GM21717 (cell line): ENCODE measurements around the gene UCP2.

Experiments used
- ATAC-seq: cut with Tn5 transposase; IDR thresholded peaks from one replicate; pipeline ENCODE4 v1.9.1; 2021; ENCODE audit warnings: mild to moderate bottlenecking, moderate library complexity; ENCODE audit not compliant: unreplicated experiment

The UCP2 gene

DNA sequence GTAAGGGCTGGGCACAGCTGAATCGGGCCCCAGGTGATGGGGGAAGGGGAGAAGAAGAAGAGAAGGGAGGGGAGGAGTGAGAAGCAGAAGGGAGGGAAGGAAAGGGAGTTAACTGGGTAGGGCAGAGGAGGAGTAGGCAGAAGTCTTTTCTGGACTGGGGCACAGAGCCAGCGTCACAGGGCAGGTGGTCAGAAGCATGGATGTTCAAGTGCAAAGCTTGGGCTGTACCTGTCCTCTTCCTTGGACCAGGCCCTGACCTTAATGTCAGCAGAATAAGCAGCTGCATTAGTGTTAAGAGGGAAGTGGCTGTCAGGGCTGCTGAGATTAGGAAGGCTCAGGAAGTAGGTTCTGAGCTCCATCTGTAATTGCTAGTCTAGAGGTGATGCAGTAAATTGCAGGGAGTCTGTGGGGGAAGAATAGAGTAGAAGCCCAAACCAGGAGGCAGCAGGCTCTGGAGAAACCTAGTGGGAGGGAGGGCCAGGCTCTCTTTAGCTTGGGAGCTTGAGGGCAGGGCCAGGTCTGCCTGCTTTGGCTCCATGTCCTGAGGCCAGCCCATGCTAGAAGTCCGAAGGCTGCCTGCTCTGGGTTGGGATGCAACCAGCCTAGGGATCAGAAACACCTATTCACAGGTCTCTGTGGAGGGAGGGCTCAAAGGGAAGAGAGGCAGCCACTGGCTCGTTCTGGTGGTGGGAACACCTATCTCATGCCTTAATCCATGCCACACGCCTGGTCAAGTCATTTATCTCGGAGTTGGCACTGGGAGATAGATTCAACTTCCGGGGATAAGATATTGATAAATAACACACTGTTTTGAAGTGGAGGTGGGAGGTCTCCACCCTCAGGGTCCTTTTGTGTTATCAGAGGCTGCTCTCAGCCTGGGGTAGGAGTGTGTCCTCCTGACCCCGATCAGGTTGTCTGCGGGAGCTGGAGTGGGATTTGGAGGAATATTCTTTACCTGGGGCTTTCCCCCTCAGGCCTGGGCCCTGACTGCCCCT, 28.0 kb upstream of the UCP2 start:
- ATAC-seq: no peak

DNA sequence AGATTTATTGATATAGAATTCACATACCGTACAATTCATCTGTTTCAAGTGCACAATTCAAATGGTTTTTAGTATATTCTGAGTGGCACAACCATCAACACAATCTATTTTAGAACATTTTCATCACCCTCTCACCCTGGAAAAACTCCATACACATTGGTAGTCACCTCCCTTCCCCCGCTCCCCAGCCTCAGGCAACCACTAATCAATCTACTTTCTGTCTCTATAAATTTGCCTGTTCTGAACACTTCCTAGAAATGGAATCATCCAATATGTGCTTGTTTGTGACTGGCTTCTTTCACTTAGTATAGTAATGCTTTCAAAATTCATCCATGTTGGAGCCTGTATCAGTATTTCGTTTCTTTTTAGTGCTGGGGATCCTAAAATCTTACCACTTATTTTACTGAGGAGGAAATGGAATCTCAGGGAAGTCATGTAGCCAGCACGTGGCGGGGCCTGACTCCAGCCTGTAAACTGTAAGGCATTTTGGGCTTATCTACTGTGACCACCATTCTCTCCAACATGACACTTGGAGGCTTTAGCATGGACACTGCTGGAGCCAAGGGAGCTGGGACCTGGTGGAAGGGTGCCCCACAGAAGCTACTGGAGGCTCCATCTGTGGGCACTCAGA, 27.1 kb upstream of the UCP2 start:
- ATAC-seq: no peak

DNA sequence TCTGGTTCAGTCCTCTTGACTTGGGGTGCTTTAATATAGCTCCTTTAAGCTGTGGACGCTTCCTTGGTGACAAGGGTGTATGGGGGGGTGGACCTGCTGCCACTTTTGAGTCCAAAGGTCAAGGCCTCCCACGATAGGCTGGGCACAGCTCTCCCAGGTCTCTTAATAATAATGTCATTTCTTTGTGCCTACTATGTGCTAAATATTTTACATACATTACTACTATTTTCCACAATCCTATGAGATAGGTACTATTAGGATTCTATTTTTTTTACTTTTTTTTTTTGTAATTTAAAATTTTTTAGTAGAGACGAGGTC, 26.5 kb upstream of the UCP2 start:
- ATAC-seq: no peak

DNA sequence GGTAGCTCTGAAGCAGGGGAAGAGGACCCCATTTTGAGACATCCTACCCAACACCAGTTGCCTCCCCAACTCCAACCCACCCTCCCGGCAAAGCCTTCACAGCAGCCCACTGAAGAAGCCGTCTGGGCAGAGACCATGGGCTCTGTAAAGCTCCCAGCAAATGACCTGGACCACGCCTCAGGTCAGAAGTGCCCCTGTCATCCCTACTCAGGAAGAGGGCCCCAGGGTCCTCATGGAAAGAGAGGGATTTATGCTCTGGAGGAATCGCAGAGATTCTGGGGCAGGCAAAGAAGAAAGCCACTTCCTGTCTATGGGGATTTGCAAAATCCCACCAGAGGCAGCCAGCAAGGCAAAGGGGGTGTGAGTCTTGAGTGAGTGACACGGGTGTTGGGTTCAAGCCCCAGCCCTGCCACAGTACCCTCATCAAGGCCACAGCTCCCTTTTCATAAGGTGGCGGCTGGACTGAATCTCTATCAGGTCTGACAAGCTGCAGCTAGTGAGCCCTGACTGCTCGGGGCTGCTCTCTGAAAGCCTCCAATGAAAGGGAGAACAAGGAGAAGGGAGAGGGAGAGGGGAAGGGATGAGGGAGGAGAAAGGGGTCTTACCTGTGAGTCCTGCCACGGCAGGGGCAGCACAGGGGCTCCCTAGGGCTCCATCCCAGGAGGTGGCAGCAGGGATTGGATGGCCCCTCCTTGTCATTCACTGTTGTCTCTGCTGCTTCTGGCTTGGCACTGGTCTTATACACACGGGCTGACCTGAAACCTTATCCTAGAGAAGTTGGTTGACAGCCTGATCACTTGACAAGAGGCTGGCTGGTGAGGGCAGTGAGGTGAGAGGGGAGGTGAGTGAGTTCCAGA, 26.0 kb upstream of the UCP2 start, which contains the start of gene UCP3:
Gene UCP3, minus strand, starts transcription at position 713 of the 857 bp plus-strand sequence. CDS start 2,043 bp downstream, outside the sequence.
- no peak for ATAC-seq

DNA sequence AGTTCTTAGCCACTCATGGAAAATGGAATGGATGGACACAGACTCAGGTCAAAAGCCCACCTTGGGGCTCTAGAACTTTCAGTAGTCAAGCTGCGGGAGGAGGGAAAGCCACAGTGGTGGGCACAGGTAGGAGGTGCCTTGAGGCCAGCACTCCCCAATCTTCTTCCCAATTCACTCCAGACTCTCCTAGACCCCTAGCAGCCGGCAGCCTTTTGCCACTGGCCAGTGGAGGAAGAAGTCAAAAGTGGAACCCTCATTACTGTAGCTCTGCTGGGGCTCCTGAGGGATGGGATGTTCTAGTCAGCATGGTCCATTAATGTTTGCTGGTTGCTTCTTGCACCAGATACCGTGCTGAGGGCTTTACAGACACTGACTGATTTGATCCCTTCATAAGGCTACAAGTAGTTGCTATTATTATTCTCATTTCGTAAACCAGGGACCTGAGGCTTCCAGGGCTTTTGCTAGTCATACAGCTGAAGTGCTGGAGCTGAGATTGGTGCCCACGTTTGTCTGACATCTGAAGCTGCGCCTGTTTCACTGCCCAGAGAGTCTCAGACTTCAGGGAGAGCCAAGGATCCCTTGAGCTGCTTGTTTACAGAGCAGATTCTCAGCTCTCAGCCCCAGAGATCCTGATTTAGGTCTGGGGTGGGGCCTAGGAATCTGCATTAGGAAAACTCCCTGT, 25.2 kb upstream of the UCP2 start:
- ATAC-seq: no peak

DNA sequence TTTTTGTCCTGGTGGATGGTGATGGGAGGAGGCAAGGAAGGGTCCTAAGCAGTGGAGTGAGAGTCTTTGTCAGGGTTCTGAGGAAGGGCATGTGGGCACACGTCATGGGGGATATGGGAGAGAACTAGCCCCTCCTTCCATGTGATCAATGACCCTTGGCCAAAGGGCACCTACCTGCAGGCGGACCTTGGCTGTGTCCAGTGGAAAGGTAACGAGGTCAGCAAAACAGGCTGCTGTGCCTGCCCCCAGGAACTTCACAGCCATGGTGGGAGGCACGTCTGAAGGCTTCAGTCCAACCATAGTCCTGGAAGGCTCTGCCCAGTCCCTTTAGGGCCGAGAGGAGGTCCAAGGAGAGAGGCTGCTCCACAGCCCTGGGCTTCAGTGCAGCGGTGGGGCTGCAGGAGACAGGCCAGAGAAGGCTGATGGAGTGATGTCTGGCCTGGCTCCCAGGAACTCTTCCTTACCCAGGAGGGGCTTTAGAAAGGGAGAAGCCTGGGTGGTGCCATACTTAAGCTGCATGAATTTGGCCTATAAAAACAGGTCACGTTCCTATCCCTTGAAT, 24.2 kb upstream of the UCP2 start:
- no peak for ATAC-seq

DNA sequence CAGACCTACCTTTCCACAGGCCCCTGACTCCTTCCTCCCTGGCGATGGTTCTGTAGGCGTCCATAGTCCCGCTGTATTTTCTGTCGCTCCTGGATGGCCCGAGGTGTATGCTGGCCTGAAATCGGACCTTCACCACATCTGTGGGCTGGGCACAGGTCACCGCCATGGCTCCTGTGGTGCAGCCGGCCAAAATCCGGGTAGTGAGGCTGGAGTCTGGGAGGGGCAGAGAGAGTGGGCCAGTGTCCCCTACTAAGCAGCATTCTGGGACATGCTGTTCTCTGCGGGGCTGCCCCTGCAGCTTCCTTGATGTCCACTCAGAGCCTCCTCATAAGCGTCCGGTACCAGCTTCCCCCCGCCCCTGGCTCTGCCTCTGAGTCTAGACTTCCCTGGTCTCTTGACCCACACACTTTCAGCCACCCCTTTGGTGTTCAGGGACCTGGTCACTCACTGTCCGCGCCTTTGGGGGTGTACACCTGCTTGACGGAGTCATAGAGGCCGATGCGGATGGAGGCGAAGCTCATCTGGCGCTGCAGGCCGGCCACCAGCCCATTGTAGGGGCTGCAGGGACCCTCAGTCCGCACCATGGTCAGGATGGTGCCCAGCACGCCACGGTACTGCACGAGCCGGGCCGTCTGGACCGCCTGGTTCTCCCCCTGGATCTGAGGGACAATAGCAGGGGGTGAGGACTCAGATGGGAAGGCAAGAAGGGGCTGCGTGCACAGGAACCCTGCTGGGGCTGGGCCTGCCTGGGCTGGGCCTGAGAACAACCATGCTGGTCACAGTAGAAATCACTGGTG, 23.3 kb upstream of the UCP2 start:
- no peak for ATAC-seq

DNA sequence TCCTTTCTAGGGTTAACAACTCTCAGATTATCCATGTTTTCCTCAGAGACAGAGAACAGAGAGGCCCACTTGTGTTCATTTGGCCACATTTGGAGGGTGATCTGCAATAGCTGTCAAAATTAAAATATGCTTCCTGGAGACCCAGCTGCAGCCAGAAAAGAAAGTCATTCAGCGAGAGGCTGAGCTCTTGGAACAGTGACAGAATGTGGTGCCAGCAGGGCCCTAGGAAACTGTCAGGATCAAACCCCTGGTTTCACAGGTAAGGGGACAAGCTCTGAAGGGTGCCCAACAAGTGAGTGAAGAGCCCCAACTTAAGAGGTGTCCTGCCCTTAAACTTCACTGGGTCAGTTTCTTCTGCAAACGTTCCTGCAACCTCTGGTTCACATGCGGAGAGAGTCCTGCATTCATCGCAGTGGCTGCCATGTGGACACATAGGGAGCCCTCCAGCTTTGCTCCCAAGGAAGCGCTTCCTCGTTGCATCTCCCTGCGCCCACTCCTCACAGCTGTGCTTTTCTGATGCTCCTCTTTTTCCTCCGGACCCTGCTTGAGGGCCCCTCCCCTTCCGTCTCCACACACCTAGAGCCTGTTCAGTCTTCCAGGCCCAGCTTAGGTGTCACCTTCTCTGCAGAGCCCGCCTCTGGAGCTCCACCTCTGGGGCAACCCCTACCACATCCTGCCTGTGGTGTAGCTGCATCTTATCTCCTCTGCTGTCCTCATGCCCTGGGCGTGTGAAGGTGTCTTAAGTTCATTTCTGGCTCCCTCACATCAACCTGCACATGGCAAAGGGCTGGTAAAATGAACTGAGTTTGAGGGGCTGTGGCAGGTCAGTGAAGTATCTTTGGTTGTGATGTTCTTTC, 22.3 kb upstream of the UCP2 start:
- no peak for ATAC-seq

DNA sequence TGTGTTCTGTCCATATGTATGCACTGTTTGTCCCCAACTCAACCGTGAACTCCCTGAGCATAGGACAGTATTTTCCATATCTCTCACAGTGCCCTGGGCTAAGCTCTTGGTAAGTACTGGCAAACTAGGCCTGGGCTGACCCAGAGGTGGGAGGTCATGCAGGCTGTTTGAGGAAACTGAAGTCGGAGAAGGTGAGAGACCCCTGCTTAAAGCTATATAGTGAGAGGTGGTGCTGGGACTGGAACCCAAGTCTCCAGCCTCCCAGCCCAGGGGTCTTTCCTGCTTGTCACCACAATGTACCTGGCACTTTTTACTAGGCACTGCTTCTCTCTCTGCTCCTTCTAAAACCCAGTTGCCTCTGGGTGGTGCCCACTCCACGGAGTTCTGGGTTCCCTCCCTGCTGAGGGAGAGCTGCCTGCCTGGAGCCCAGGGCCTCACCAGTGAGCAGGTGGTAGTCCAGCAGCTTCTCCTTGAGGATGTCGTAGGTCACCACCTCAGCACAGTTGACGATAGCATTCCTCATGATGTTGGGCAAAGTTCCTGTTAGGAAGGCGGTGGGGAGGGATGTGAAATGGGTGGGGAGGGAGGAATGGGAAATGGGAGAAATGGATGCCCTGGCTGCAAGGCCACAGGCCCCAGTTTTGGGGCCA, 21.5 kb upstream of the UCP2 start:
- ATAC-seq: no peak

DNA sequence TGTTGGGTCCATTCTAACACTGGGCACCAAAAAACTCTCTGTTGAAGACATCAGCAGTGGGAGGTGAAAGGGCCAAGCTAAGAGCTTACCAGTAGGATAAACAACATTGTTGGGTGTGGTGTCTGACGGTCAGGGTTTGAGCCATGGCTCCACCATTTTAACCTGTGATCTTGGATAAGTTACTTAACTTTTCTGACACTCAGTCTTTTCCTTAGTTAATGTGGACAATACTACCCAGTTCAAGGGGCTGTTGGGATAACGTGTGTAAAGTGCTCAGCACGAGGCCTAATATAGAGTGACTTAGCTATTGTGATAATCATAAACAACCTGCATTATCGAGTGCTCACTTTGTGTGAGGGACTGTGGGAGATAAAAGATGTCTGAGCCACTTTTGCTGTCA, 20.2 kb upstream of the UCP2 start:
- no peak for ATAC-seq

DNA sequence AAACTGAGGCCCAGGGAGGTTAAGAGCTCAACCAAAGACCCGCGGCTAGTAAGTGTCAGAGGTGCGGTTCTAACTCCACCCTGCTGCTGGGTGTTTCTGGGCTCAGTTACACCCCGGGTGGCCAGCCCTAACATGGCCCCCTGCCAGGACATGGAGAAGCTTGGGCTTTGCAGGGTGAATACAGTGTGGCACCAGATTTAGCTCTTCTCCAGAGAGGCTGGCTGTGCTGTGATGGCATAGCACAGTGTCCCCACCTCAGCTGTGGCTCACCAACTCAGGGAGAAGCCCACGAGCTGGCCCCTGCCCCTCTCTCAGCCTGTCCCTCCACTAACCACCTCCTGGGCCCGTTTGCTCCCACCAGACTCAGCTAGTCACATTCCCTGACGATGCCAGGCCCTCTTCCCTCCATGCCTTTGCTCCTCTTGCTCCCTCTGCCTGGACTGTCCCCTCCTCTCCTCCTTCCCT, 19.2 kb upstream of the UCP2 start:
- ATAC-seq: no peak

DNA sequence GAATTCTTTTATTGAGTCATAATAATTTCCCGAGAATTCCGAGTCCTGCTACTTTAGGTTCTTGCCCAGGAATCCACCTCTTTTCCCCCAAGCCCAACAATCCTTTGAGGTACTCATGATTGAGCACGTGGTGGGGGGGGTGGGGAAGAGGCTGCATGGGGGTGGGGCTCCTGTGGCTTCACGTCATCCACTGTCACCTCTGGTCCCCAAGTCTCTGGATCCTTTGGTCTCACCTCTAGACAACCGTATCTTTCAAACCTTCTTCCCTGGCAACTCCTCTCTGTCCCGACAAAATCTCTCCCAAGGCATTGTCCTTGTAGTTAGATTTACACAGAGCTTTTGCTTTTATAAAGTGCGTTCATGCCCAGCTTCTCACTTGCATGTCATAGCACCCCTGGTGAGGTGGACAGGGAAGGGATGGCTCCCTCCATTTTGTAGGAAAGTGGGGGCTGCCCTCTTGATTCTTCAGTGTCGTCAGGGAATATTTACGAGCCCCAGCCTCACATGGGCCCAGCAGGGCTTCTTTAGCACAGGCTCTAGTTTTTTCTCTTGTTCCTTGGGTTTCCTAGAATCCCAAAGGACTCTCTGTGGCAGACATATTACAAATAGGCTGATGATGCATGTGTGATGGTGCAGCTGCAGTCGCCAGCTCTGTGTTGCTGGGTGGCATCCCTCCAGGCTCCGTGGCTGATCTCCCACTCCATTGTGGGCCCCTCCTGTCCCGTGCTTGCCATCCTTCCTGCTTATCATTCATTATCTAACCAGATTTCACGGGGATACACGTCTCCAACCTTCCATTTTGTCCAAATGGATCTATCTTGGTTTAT, 17.9 kb upstream of the UCP2 start:
- no peak for ATAC-seq

DNA sequence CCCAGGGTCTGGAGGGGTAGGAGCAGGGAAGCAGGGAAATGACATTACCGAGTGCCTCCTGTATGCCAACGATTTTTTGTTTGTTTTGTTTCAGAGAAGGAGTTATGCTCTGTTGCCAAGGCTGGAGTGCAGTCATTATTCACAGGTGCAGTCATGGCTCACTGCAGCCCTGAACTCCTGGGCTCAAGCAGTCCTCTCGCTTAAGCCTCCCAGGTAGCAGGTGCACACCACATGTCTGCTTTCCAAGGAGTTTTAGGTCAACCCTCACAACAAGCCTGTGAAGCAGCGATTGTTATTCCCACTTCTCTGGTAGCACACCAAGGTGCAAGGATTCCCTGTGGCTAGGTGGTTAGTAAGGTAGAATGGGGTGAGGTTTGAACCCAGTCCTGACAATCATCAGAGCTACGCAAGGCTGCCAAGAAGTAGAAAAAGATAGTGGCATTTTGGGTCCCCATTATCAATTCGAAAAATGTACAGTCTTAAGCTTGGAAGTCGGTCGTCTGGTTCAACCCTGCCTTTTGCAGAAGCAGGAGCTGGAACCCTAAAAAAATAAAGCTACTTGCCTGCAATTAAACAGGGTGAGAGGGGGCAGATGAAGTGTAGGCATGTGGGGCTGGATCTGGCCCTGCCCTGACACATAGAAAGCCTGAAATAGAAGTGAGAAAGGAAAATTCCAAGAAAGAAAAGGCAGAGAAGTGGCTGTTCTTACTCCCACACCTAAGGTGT, 17.1 kb upstream of the UCP2 start:
- no peak for ATAC-seq

DNA sequence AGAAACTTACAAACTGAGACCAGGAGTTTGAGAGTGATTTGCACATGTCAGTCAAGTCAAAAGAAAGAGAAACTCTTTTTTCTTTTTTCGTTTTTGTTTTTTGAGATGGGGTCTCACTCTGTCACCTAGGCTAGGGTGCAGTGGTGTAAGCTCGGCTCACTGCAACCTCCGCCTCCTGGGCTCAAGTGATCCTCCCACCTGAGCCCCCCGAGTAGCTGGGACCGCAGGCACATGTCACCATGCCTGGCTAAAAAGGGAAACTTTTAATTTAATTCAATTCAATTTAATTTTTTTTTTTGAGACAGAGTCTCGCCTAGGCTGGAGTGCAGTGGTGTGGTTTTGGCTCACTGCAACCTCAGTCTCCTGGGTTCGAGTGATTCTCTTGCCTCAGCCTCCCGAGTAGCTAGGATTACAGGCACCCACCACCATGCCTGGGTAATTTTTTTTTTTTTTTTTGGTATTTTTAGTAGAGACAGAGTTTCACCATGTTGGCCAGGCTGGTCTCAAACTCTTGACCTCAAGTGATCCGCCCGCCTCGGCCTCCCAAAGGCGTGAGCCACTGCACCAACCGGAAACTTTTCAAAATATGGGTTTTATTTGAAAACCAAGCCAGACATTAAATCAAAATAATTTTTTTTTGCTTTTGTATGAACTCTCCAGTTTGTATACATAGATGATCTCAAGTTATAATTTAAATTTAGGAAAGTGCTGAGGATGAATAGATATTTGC, 16.4 kb upstream of the UCP2 start:
- no peak for ATAC-seq

DNA sequence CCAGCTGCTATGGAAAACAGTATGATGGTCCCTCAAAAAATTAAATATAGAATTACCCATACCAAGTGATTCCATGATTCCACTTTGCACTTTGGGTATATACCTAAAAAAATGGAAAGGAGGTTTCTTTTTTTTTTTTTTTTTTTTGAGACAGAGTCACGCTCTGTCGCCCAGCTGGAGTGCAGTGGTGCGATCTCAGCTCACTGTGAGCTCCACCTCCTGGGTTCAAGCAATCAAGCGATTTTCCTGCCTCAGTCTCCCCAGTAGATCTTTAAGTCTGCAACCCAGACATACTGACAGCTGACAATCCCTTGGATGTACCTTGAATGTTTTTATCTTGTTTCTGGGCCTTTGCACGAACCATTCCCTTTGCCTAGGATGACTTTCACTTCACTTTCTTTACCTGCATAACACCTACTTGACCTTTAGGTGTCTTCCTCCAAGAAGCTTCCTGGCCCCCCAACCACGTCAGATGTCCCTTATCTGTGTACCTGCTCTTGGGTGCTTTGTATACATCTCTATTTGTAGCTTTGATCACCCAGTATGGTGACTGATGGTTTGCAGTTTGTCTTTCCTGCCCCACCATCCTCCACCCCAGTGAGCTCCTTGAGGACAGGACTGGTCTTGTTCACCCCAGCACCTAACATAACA, 14.6 kb upstream of the UCP2 start:
- ATAC-seq: no peak
